SU-DHL-6 (cell line): ENCODE measurements around the gene FAM210A.

Experiments used
- CTCF ChIP-seq: fragments of 200-600 bp; sonication (generic); IDR thresholded peaks from one replicate; pipeline ENCODE4 v1.5.1; 2017; ENCODE audit warnings: antibody characterized with exemption, mild to moderate bottlenecking, low read length, moderate library complexity; ENCODE audit not compliant: insufficient read depth, poor library complexity, severe bottlenecking
- EZH2phosphoT487 ChIP-seq: fragments of 200-600 bp; sonication (generic), shearing (Covaris generic); conservative IDR thresholded peaks from 2 replicates; pipeline ENCODE4 v1.6.1; 2018; ENCODE audit warnings: mild to moderate bottlenecking, antibody characterized with exemption, low read length, moderate library complexity, mixed read lengths

GRCh38 chr18:13726972-13727331, 594 bp upstream of the FAM210A start:
- no peak for TF ChIP-seq CTCF
- no peak for TF ChIP-seq EZH2phosphoT487
